IMR-90 (cell line): Measurements from ENCODE around the gene EGFR. TPM values are rescaled to one million over a fixed set of nuclear protein-coding genes. Genes with fewer than 3 reads are reported as not detected.
A peak's percentile ranks its signal among the peaks of the same experiment; 100 is the strongest.

Source experiments
- ATAC-seq: fragments of 200-7000 bp; cut with Tn5 transposase; 2 replicates; pipeline ENCODE4 v1.9.1; 2020; ENCODE audit warnings: low read depth, mild to moderate bottlenecking, moderate library complexity
- BruUV-seq: library from RNA; stranded (reverse); fragments of 400-500 nt; replicated peaks from 2 replicates; lab custom pipeline; 2021; lab: Mats Ljungman, UMichigan
- CTCF ChIA-PET: fragments of 300-600 bp; formaldehyde crosslinking; extraction: SDS; loops from one replicate; lab custom pipeline; 2021; ENCODE audit warnings: antibody characterized with exemption; lab: Yijun Ruan, JAX
- POLR2A ChIA-PET: fragments of 300-600 bp; sonication (Branson Sonifier 250); formaldehyde crosslinking; loops from one replicate; lab custom pipeline; 2022; ENCODE audit warnings: antibody characterized with exemption; ENCODE audit not compliant: unreplicated experiment; lab: Charles Lee
- DNase-seq: peaks from one replicate; pipeline ENCODE4 v3.0.0; 2013
- H2AFZ ChIP-seq: replicated peaks from 2 replicates; pipeline ENCODE3; 2013; ENCODE audit warnings: low read length, mild to moderate bottlenecking; ENCODE audit not compliant: poor library complexity
- H2AK5ac ChIP-seq: 2 replicates; pipeline ENCODE4 v1.6.1; 2013; ENCODE audit warnings: low read depth, low read length, inconsistent platforms
- H2AK9ac ChIP-seq: replicated peaks from 2 replicates; pipeline ENCODE3; 2013; ENCODE audit warnings: mild to moderate bottlenecking, low read depth, low read length, moderate library complexity; ENCODE audit not compliant: poor library complexity
- H2BK120ac ChIP-seq: 2 replicates; pipeline ENCODE4 v1.6.1; 2013; ENCODE audit warnings: low read depth, low read length, inconsistent platforms
- H2BK15ac ChIP-seq: 3 replicates; pipeline ENCODE4 v1.6.1; 2013; ENCODE audit warnings: low read depth, low read length, inconsistent platforms
- H2BK20ac ChIP-seq: 2 replicates; pipeline ENCODE4 v1.6.1; 2013; ENCODE audit warnings: low read depth, mild to moderate bottlenecking, inconsistent platforms, low read length, moderate library complexity
- H2BK5ac ChIP-seq: 2 replicates; pipeline ENCODE4 v1.6.1; 2013; ENCODE audit warnings: mild to moderate bottlenecking, low read depth, low read length, inconsistent platforms; ENCODE audit not compliant: poor library complexity, severe bottlenecking
- H3K14ac ChIP-seq: replicated peaks from 2 replicates; pipeline ENCODE4 v1.6.1; 2013; ENCODE audit warnings: low read depth, low read length, inconsistent platforms
- H3K18ac ChIP-seq: 2 replicates; pipeline ENCODE4 v1.6.1; 2013; ENCODE audit warnings: low read depth, low read length, control low read depth
- H3K23ac ChIP-seq: 2 replicates; pipeline ENCODE4 v1.6.1; 2013; ENCODE audit warnings: low read depth, low read length, inconsistent platforms
- H3K27ac ChIP-seq: 2 replicates; pipeline ENCODE4 v1.5.1; 2013; ENCODE audit warnings: mild to moderate bottlenecking, control low read depth, low read length; ENCODE audit not compliant: insufficient read depth
- H3K27me3 ChIP-seq: 2 replicates; pipeline ENCODE4 v1.6.1; 2013; ENCODE audit warnings: low read length; ENCODE audit not compliant: control insufficient read depth, insufficient read depth
- H3K36me3 ChIP-seq: 2 replicates; pipeline ENCODE4 v1.6.1; 2013; ENCODE audit warnings: low read length, mixed read lengths; ENCODE audit not compliant: control insufficient read depth, insufficient read depth
- H3K4ac ChIP-seq: 2 replicates; pipeline ENCODE4 v1.6.1; 2013; ENCODE audit warnings: low read depth, low read length, inconsistent platforms
- H3K4me1 ChIP-seq: 2 replicates; pipeline ENCODE4 v1.6.1; 2013; ENCODE audit warnings: low read length, mixed read lengths; ENCODE audit not compliant: control insufficient read depth, insufficient read depth
- H3K4me2 ChIP-seq: 2 replicates; pipeline ENCODE4 v1.6.1; 2013; ENCODE audit warnings: low read depth, mild to moderate bottlenecking, control low read depth, low read length, moderate library complexity
- H3K4me3 ChIP-seq: 2 replicates; pipeline ENCODE4 v1.5.1; 2013; ENCODE audit warnings: low read depth, mild to moderate bottlenecking, control low read depth, low read length, moderate library complexity; ENCODE audit not compliant: insufficient read depth
- H3K56ac ChIP-seq: 2 replicates; pipeline ENCODE4 v1.6.1; 2013; ENCODE audit warnings: low read length, inconsistent platforms; ENCODE audit not compliant: insufficient read depth; ENCODE audit errors: extremely low read depth
- H3K79me1 ChIP-seq, 2 experiments: 2 replicates each; pipeline ENCODE4 v1.6.1; 2013; ENCODE audit warnings: low read length in 2 of 2, inconsistent platforms in 1 of 2, low read depth in 1 of 2
- H3K9ac ChIP-seq: 2 replicates; pipeline ENCODE4 v1.6.1; 2013; ENCODE audit warnings: low read depth, low read length, control low read depth
- H3K9me1 ChIP-seq: 2 replicates; pipeline ENCODE4 v1.6.1; 2013; ENCODE audit warnings: low read length, inconsistent platforms; ENCODE audit not compliant: insufficient read depth
- H3K9me3 ChIP-seq: 2 replicates; pipeline ENCODE4 v1.6.1; 2013; ENCODE audit warnings: low read length; ENCODE audit not compliant: control insufficient read depth, insufficient read depth
- H4K20me1 ChIP-seq: 2 replicates; pipeline ENCODE4 v1.6.1; 2013; ENCODE audit warnings: low read length, inconsistent platforms; ENCODE audit not compliant: insufficient read depth
- H4K5ac ChIP-seq: 2 replicates; pipeline ENCODE4 v1.6.1; 2013; ENCODE audit warnings: mild to moderate bottlenecking, low read depth, low read length, control low read depth
- H4K8ac ChIP-seq, 2 experiments: 2 replicates each; pipeline ENCODE4 v1.6.1; 2013; ENCODE audit warnings: low read depth in 2 of 2, low read length in 2 of 2, control low read depth in 1 of 2, inconsistent platforms in 1 of 2
- H4K91ac ChIP-seq: 2 replicates; pipeline ENCODE4 v1.6.1; 2013; ENCODE audit warnings: low read depth, low read length, inconsistent platforms; ENCODE audit not compliant: insufficient read depth
- BHLHE40 ChIP-seq: fragments of 150-350 bp; IDR thresholded peaks from 2 replicates; pipeline ENCODE4 v1.6.1; 2016; ENCODE audit warnings: mild to moderate bottlenecking, low read depth, low read length
- MAZ ChIP-seq: IDR thresholded peaks from 2 replicates; pipeline ENCODE4 v1.6.1; 2012; ENCODE audit warnings: low read depth, mild to moderate bottlenecking, low read length, improper control_type of control experiment, moderate library complexity, borderline replicate concordance
- MXI1 ChIP-seq: IDR thresholded peaks from 2 replicates; pipeline ENCODE4 v1.6.1; 2012; ENCODE audit warnings: low read depth, mild to moderate bottlenecking, low read length, moderate library complexity, borderline replicate concordance
- RAD21 ChIP-seq: IDR thresholded peaks from 2 replicates; pipeline ENCODE4 v1.6.1; 2012; ENCODE audit warnings: low read length, improper control_type of control experiment
- RCOR1 ChIP-seq: IDR thresholded peaks from 2 replicates; pipeline ENCODE4 v1.6.1; 2012; ENCODE audit warnings: mild to moderate bottlenecking, low read length, improper control_type of control experiment; ENCODE audit not compliant: insufficient replicate concordance
- RFX5 ChIP-seq: IDR thresholded peaks from 2 replicates; pipeline ENCODE4 v1.8.0; 2012; ENCODE audit warnings: low read depth, mild to moderate bottlenecking, low read length, moderate library complexity
- SMC3 ChIP-seq: fragments of 150-350 bp; IDR thresholded peaks from 2 replicates; pipeline ENCODE4 v1.6.1; 2016; ENCODE audit warnings: low read depth, mild to moderate bottlenecking, antibody characterized with exemption, low read length, moderate library complexity
- WGBS, 2 experiments: methylation state at CpG; one replicate each; pipeline versions ENCODE4 v1.1.5 to v1.1.7; 2013; ENCODE audit warnings: missing lambda C conversion rate in 2 of 2; ENCODE audit not compliant: insufficient read length in 1 of 2; ENCODE audit errors: extremely low coverage in 2 of 2; 5-methylcytosine and 5-hydroxymethylcytosine counted together
- dilution Hi-C: fragments of 300-500 bp; cut with HindIII; formaldehyde crosslinking; loops from one replicate; pipeline ENCODE4 v1.14.3; 2018; ENCODE audit warnings: low sequenced_read_pairs; ENCODE audit not compliant: unreplicated experiment
- in situ Hi-C: fragments of 300-500 bp; cut with MboI; formaldehyde crosslinking; loops from 3 replicates; pipeline ENCODE4 v1.14.3; 2019; ENCODE audit warnings: low sequenced_read_pairs, inconsistent platforms, mixed read lengths
- intact Hi-C: fragments of 100-400 bp; cut with micrococcal nuclease; formaldehyde crosslinking; loops from 2 replicates; pipeline ENCODE4 v1.10.0; 2022
- polyA plus RNA-seq, 3 experiments: library from polyadenylated mRNA; depleted of rRNA; stranded (reverse); fragments of >200 nt; gene quantifications; 2 replicates each; pipeline ENCODE4 v1.2.3, GENCODE V29; 2012; ENCODE audit warnings: low replicate concordance in 1 of 3
- total RNA-seq: library from RNA; depleted of rRNA; stranded (reverse); fragments of >200 nt; gene quantifications from 2 replicates; pipeline ENCODE4 v1.2.3, GENCODE V29; 2012
- TF ChIP-seq, protein P1 (sequence below): fragments of 150-350 bp; IDR thresholded peaks from 2 replicates; pipeline ENCODE4 v1.6.1; 2016; ENCODE audit warnings: low read depth, mild to moderate bottlenecking, low read length, moderate library complexity, borderline replicate concordance
- TF ChIP-seq, protein P2 (sequence below): fragments of 150-350 bp; IDR thresholded peaks from 2 replicates; pipeline ENCODE4 v1.6.1; 2017; ENCODE audit warnings: mild to moderate bottlenecking, antibody characterized with exemption, low read length, low read depth
- TF ChIP-seq, protein P3 (sequence below): conservative IDR thresholded peaks from 2 replicates; pipeline ENCODE4 v1.5.1; 2012; ENCODE audit warnings: mild to moderate bottlenecking, low read depth, low read length, improper control_type of control experiment

The EGFR gene
- total and polyA plus RNA-seq, 2 of the 4 experiments (the other 2 are of a cell fraction) = 36.9 to 60.4 TPM

DNA sequence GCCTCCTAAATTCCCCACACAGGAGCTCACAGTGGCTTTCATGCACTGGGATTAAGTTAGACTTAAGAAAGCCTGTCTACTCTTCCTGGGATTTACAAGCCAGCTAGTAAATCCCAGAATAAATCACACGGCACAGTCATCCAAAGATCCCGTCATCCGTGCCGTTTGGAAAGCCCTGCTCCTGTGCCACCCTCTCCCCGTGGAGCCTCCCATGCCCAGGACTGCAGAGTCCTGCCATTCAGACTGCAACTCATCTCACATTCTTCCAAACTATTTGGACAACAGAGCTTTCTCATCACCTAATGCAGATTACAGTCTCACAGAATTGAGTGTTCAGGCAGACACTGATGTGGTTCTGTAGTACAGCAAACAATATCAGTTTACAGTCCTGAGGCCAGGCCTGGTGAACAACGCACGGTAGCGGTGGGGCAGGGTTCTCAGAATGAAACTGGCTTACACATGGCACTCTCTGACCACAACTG, 166.5 kb downstream of the EGFR start (continued):
- TF ChIP-seq RAD21 = no peak

DNA sequence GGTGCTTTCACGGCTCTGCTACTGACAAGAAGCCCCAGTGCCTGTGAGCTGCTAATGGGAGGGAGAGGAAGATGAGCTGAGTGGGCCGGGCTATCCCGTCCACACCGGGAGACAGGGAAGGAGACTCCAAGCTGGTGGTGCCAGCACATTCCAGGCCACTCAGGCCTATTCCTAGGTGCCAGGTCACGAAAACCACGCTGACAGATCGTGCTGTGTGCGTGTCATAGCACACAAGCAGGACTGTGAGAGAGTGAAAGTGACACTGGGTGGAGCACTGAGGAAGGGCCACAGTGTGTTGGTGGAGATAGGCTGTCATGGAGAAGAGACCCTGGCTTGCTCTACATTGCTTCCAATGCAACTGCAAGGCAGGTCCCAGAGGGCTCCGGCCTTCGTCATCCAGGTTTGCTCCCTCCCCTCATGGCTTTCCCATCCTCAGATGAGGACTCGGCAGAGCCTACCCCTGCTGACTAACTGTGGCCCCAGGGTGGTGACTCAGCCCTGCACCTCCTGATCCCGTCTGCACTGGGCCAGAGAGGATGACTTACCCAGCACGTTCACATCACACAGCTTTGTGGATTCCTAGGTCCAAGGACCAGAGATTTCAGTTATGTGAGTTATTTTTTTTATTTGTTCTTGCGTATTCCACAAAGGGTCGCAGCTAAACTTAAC, 167.3 kb downstream of the EGFR start:
- Histone ChIP-seq H3K27me3 (no peaks in the 10 kb centered on the region), H3K23ac (peak overlapping the region; percentile 72; the same call in 1 of the 2 replicates), H3K4me2 (peak overlapping the region; percentile 46), H2AFZ (no peak overlapping the region), H4K91ac (peak overlapping the region; percentile 88), H4K20me1 (no peaks in the 10 kb centered on the region), H3K79me1 (peaks cover 19 to 60% of the 10 kb centered on the region in 2 experiments; a peak in 3 of 4 replicates), H4K5ac (peak overlapping the region; percentile 85), H2BK5ac (peak overlapping the region; percentile 95), H2BK15ac (peak overlapping the region; percentile 81; the same call in 2 of the 3 replicates), H2BK20ac (peak overlapping the region; percentile 90), H2AK9ac (peak overlapping the region; percentile 75), H4K8ac (peak overlapping the region; percentile 70 to 75), H2AK5ac (peak overlapping the region; percentile 95), H3K56ac (peak overlapping the region; percentile 11; the same call in 1 of the 2 replicates), H3K36me3 (peaks cover 48% of the 10 kb centered on the region), H3K9ac (peak overlapping the region; percentile 33; the same call in 1 of the 2 replicates), H3K18ac (peak overlapping the region; percentile 73), H3K9me1 (peaks cover 38% of the 10 kb centered on the region), H3K9me3 (no peaks in the 10 kb centered on the region), H2BK120ac (peak overlapping the region; percentile 83), H3K27ac (peak overlapping the region; percentile 73), H3K14ac (peak overlapping the region; percentile 84), H3K4me3 (no peak overlapping the region), H3K4me1 (peaks cover 26% of the 10 kb centered on the region), H3K4ac (peak overlapping the region; percentile 94)
- 66% methylated on average over 6 of the region's 15 CpGs; no CpG with 5 or more reads in 1 of the 2 experiments for WGBS, 2 experiments
- POLR2A ChIA-PET = no interaction called here
- dilution Hi-C loops = no loop called here
- ATAC-seq = peak; percentile 92
- CTCF ChIA-PET = interaction anchor here (1.3 to 2.2 kb wide), 2 partner anchors 69 to 412 kb away, joined by 3 to 9 read pairs; no protein-coding TSS in a partner anchor
- in situ Hi-C loops = no loop called here
- DNase-seq = peak; percentile 96
- intact Hi-C loops = no loop called here
- no TSS peak for BruUV-seq
- TF ChIP-seq, protein P1, sequence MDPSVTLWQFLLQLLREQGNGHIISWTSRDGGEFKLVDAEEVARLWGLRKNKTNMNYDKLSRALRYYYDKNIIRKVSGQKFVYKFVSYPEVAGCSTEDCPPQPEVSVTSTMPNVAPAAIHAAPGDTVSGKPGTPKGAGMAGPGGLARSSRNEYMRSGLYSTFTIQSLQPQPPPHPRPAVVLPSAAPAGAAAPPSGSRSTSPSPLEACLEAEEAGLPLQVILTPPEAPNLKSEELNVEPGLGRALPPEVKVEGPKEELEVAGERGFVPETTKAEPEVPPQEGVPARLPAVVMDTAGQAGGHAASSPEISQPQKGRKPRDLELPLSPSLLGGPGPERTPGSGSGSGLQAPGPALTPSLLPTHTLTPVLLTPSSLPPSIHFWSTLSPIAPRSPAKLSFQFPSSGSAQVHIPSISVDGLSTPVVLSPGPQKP = no peak
- peak; percentile 14; the same call in 1 of the 2 replicates for TF ChIP-seq RAD21
- TF ChIP-seq, protein P2, sequence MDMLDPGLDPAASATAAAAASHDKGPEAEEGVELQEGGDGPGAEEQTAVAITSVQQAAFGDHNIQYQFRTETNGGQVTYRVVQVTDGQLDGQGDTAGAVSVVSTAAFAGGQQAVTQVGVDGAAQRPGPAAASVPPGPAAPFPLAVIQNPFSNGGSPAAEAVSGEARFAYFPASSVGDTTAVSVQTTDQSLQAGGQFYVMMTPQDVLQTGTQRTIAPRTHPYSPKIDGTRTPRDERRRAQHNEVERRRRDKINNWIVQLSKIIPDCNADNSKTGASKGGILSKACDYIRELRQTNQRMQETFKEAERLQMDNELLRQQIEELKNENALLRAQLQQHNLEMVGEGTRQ = peak; percentile 43; the same call in 1 of the 2 replicates
- TF ChIP-seq, protein P3, sequence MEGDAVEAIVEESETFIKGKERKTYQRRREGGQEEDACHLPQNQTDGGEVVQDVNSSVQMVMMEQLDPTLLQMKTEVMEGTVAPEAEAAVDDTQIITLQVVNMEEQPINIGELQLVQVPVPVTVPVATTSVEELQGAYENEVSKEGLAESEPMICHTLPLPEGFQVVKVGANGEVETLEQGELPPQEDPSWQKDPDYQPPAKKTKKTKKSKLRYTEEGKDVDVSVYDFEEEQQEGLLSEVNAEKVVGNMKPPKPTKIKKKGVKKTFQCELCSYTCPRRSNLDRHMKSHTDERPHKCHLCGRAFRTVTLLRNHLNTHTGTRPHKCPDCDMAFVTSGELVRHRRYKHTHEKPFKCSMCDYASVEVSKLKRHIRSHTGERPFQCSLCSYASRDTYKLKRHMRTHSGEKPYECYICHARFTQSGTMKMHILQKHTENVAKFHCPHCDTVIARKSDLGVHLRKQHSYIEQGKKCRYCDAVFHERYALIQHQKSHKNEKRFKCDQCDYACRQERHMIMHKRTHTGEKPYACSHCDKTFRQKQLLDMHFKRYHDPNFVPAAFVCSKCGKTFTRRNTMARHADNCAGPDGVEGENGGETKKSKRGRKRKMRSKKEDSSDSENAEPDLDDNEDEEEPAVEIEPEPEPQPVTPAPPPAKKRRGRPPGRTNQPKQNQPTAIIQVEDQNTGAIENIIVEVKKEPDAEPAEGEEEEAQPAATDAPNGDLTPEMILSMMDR = no peak
- peak; percentile 56; the same call in 1 of the 2 replicates for TF ChIP-seq MAZ
- peak; percentile 34 for TF ChIP-seq RCOR1
- no peak for TF ChIP-seq RFX5
- TF ChIP-seq BHLHE40 = peak; percentile 94
- TF ChIP-seq SMC3 = no peak
- TF ChIP-seq MXI1 = no peak; the same call in 1 of the 2 replicates
